Loucy (cell line): ENCODE data around the gene IP6K2.

Source experiments
- CTCF ChIP-seq: fragments of 200-600 bp; sonication (generic); conservative IDR thresholded peaks from 2 replicates; pipeline ENCODE4 v1.5.1; 2014; ENCODE audit warnings: mild to moderate bottlenecking, antibody characterized with exemption, low read length
- EZH2phosphoT487 ChIP-seq: fragments of 200-600 bp; IDR thresholded peaks from 2 replicates; pipeline ENCODE4 v1.6.1; 2018; ENCODE audit warnings: antibody characterized with exemption, mild to moderate bottlenecking, moderate library complexity, borderline replicate concordance

DNA sequence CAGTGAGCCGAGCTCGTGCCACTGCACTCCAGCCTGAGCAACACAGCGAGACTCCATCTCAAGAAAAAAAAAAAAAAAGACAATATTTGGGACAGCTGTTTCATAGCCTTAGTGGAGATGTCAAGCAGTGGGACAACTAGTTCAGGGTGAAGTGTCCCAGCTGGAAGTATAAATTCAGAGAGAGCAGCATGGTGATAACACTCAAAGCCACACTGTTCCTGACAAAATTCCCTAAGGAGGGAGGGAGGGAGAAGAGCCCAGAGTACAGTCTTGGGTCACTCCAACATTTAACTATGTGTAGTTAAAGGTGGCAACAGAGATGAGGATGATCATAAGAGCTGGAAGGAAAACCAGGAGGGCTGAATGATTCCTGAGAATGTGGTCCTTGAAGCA lies 21.1 kb upstream of the IP6K2 start:
- TF ChIP-seq CTCF (no peak), EZH2phosphoT487 (no peak)
